HEK293T (cell line): ENCODE results near the gene CARMIL3.

Experiments
- BHLHE40 ChIP-seq: fragments of 450-650 bp; IDR thresholded peaks from 2 replicates; pipeline ENCODE4 v1.6.1; 2016; ENCODE audit warnings: mild to moderate bottlenecking, moderate library complexity, borderline replicate concordance
- ELF4 ChIP-seq: fragments of 450-650 bp; IDR thresholded peaks from 2 replicates; pipeline ENCODE4 v1.6.1; 2017; ENCODE audit warnings: antibody characterized with exemption
- FOXA1 ChIP-seq: fragments of 450-650 bp; IDR thresholded peaks from 2 replicates; pipeline ENCODE4 v1.6.1; 2016; ENCODE audit warnings: mild to moderate bottlenecking
- FOXM1 ChIP-seq: fragments of 450-650 bp; IDR thresholded peaks from 2 replicates; pipeline ENCODE4 v1.6.1; 2017; ENCODE audit warnings: mild to moderate bottlenecking, borderline replicate concordance
- L3MBTL2 ChIP-seq: fragments of 450-650 bp; conservative IDR thresholded peaks from 2 replicates; pipeline ENCODE4 v1.6.1; 2016; ENCODE audit warnings: mild to moderate bottlenecking
- NFRKB ChIP-seq: fragments of 450-650 bp; IDR thresholded peaks from 2 replicates; pipeline ENCODE4 v1.6.1; 2016; ENCODE audit warnings: mild to moderate bottlenecking, moderate library complexity
- SP1 ChIP-seq: fragments of 450-650 bp; IDR thresholded peaks from 2 replicates; pipeline ENCODE4 v1.6.1; 2017
- TARDBP ChIP-seq: fragments of 450-650 bp; IDR thresholded peaks from 2 replicates; pipeline ENCODE4 v1.6.1; 2016
- ZNF384 ChIP-seq: fragments of 450-650 bp; IDR thresholded peaks from 2 replicates; pipeline ENCODE4 v1.6.1; 2016
- TF ChIP-seq, protein P1 (sequence below): fragments of 450-650 bp; IDR thresholded peaks from 2 replicates; pipeline ENCODE4 v1.6.1; 2016

DNA sequence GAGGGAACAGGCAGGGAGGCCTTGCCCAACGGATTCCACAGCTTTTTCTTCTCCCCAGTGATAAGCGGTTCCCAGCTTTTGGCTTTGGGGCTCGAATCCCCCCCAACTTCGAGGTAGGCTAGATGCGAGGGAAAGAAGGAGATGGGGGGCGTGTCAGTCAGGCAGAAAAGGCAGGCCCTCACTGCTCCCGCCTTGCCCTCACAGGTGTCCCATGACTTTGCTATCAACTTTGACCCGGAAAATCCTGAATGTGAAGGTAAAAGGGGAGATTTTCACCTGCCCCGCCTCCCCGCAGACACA, 24.4 kb downstream of the CARMIL3 start:
- TF ChIP-seq FOXM1, result no peak
- TF ChIP-seq SP1, result no peak
- TF ChIP-seq ZNF384, result no peak
- no peak for TF ChIP-seq NFRKB
- no peak for TF ChIP-seq L3MBTL2
- TF ChIP-seq, protein P1, sequence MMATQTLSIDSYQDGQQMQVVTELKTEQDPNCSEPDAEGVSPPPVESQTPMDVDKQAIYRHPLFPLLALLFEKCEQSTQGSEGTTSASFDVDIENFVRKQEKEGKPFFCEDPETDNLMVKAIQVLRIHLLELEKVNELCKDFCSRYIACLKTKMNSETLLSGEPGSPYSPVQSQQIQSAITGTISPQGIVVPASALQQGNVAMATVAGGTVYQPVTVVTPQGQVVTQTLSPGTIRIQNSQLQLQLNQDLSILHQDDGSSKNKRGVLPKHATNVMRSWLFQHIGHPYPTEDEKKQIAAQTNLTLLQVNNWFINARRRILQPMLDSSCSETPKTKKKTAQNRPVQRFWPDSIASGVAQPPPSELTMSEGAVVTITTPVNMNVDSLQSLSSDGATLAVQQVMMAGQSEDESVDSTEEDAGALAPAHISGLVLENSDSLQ, result no peak
- no peak for TF ChIP-seq FOXA1
- no peak for TF ChIP-seq ELF4
- TF ChIP-seq BHLHE40, result no peak
- no peak for TF ChIP-seq TARDBP
